Activated CD8-positive, alpha-beta T cell treated with anti-CD3 and anti-CD28 coated beads for 36 hours (primary cell): ENCODE measurements around the gene MED22. TPM values are rescaled to one million over a fixed set of nuclear protein-coding genes. Genes with fewer than 3 reads are reported as not detected.
"Not testable (repeated sequence)": the region's sequence is repeated elsewhere in the genome, so short reads cannot be mapped to it uniquely, and the experiment has no call there.

Experiments used
- ATAC-seq: fragments of 200-7000 bp; cut with Tn5 transposase; one replicate; pipeline ENCODE4 v1.10.0; 2021; ENCODE audit warnings: mild to moderate bottlenecking, moderate library complexity
- CTCF ChIA-PET: fragments of 350-600 bp; sonication (Branson Sonifier 250); formaldehyde crosslinking; loops from one replicate; lab custom pipeline; 2021; ENCODE audit warnings: antibody characterized with exemption; lab: Charles Lee
- POLR2A ChIA-PET: fragments of 350-600 bp; sonication (Branson Sonifier 250); formaldehyde crosslinking; loops from one replicate; lab custom pipeline; 2021; ENCODE audit warnings: antibody characterized with exemption; lab: Charles Lee
- DNase-seq: peaks from one replicate; pipeline ENCODE4 v3.0.0-alpha.2; 2020
- H3K27ac Mint-ChIP-seq: one replicate; pipeline ENCODE4 v1.8.0; 2021; ENCODE audit warnings: mild to moderate bottlenecking, mixed read lengths
- H3K27me3 Mint-ChIP-seq: one replicate; pipeline ENCODE4 v1.8.0; 2021; ENCODE audit warnings: mixed read lengths
- H3K36me3 Mint-ChIP-seq: one replicate; pipeline ENCODE4 v1.8.0; 2021; ENCODE audit warnings: low read depth, mixed read lengths
- H3K4me1 Mint-ChIP-seq: one replicate; pipeline ENCODE4 v1.8.0; 2021; ENCODE audit warnings: low read depth, mixed read lengths
- H3K4me3 Mint-ChIP-seq: one replicate; pipeline ENCODE4 v1.8.0; 2021; ENCODE audit warnings: mild to moderate bottlenecking, moderate library complexity, mixed read lengths
- H3K9me3 Mint-ChIP-seq: one replicate; pipeline ENCODE4 v1.8.0; 2021; ENCODE audit warnings: mixed read lengths
- CTCF ChIP-seq: fragments of 200-600 bp; IDR thresholded peaks from one replicate; pipeline ENCODE4 v1.8.0; 2022; ENCODE audit warnings: antibody characterized with exemption, mild to moderate bottlenecking
- intact Hi-C: fragments of 100-400 bp; cut with micrococcal nuclease; formaldehyde crosslinking; loops from one replicate; pipeline ENCODE4 v1.10.0; 2022
- total RNA-seq, 2 experiments: library from RNA; stranded (reverse); gene quantifications; one replicate each; pipeline ENCODE4 v1.2.3, GENCODE V29; 2021

Gene MED22
- total RNA-seq, 2 experiments from 2014 or later: 23.4 to 29.0 TPM

GRCh38 chr9:133329306-133330156, 18.4 kb downstream of the MED22 start:
- POLR2A ChIA-PET: interaction anchor here (1.2 to 1.6 kb wide), 5 partner anchors 19 to 47 kb away, joined by 3 to 11 read pairs (median 3); partner anchors contain the start of genes MED22, RPL7A and STKLD1
- CTCF ChIA-PET: interaction anchor here (0.7 to 2.6 kb wide), 12 partner anchors 8 to 148 kb away, joined by 3 to 29 read pairs (median 5); partner anchors contain the start of genes MED22 and RPL7A
- not testable (repeated sequence) for ATAC-seq, H3K4me3 Mint-ChIP-seq, H3K27me3 Mint-ChIP-seq, H3K9me3 Mint-ChIP-seq, H3K27ac Mint-ChIP-seq, DNase-seq
- intact Hi-C loops: loop anchor here (5.0 kb wide), 1 partner anchor 142 kb away; no protein-coding TSS in a partner anchor
- Mint-ChIP-seq H3K4me1 (peaks cover 24% of the 10 kb centered on the region), H3K36me3 (peaks cover 38% of the 10 kb centered on the region)
- TF ChIP-seq CTCF: peak; percentile 65

GRCh38 chr9:133327834-133328484, 20.0 kb downstream of the MED22 start:
- POLR2A ChIA-PET: no interaction called here
- H3K27me3 Mint-ChIP-seq: no peaks in the 10 kb centered on the region
- H3K9me3 Mint-ChIP-seq: no peaks in the 10 kb centered on the region
- H3K4me3 Mint-ChIP-seq: no peak overlapping the region
- no peak overlapping the region for H3K27ac Mint-ChIP-seq
- intact Hi-C loops: loop anchor here (5.0 kb wide), 1 partner anchor 141 kb away; no protein-coding TSS in a partner anchor
- DNase-seq: no peak
- TF ChIP-seq CTCF: no peak
- CTCF ChIA-PET: interaction anchor here (1.0 kb wide), 1 partner anchor 142 kb away, joined by 3 read pairs; no protein-coding TSS in a partner anchor
- no peak for ATAC-seq
- H3K36me3 Mint-ChIP-seq: peaks cover 25% of the 10 kb centered on the region
- H3K4me1 Mint-ChIP-seq: peaks cover 12% of the 10 kb centered on the region

GRCh38 chr9:133327021-133327420, 20.9 kb downstream of the MED22 start:
- H3K4me1 Mint-ChIP-seq, DNase-seq, H3K4me3 Mint-ChIP-seq, ATAC-seq, H3K9me3 Mint-ChIP-seq, H3K27me3 Mint-ChIP-seq, POLR2A ChIA-PET: not testable (repeated sequence)
- intact Hi-C loops: loop anchor here (5.0 kb wide), 1 partner anchor 140 kb away; no protein-coding TSS in a partner anchor
- H3K36me3 Mint-ChIP-seq: peaks cover 15% of the 10 kb centered on the region
- CTCF ChIA-PET: interaction anchor here (1.0 kb wide), 1 partner anchor 141 kb away, joined by 3 read pairs; no protein-coding TSS in a partner anchor
- peak overlapping the region; percentile 32 for H3K27ac Mint-ChIP-seq

- DNase-seq (no peak), ATAC-seq (no peak)
- H3K27ac Mint-ChIP-seq: no peak overlapping the region
- CTCF ChIA-PET: no interaction called here
- H3K4me1 Mint-ChIP-seq: no peaks in the 10 kb centered on the region
- TF ChIP-seq CTCF: no peak
- H3K27me3 Mint-ChIP-seq: no peaks in the 10 kb centered on the region
- H3K9me3 Mint-ChIP-seq: no peaks in the 10 kb centered on the region
- H3K36me3 Mint-ChIP-seq: no peaks in the 10 kb centered on the region
- no peak overlapping the region for H3K4me3 Mint-ChIP-seq
- intact Hi-C loops: no loop called here
- POLR2A ChIA-PET: no interaction called here
Measured at GRCh38 chr9:133323991-133324703, 23.8 kb downstream of the MED22 start.

GRCh38 chr9:133323211-133323610, 24.7 kb downstream of the MED22 start:
- Mint-ChIP-seq H3K9me3 (no peaks in the 10 kb centered on the region), H3K4me3 (no peak overlapping the region), H3K4me1 (no peaks in the 10 kb centered on the region), H3K36me3 (no peaks in the 10 kb centered on the region), H3K27me3 (no peaks in the 10 kb centered on the region), H3K27ac (no peak overlapping the region)
- ChIA-PET CTCF (no interaction called here), POLR2A (no interaction called here)
- intact Hi-C loops: no loop called here
- ATAC-seq (no peak), DNase-seq (no peak)
- no peak for TF ChIP-seq CTCF
